EH (cell line): ENCODE data around the gene SCAF4.
"Not testable (repeated sequence)": the region's sequence is repeated elsewhere in the genome, so short reads cannot be mapped to it uniquely, and the experiment has no call there.

ENCODE experiments used
- DNase-seq: peaks from one replicate; pipeline ENCODE4 v3.0.0-alpha.2; 2015; ENCODE audit warnings: low read depth

The SCAF4 gene, protein sequence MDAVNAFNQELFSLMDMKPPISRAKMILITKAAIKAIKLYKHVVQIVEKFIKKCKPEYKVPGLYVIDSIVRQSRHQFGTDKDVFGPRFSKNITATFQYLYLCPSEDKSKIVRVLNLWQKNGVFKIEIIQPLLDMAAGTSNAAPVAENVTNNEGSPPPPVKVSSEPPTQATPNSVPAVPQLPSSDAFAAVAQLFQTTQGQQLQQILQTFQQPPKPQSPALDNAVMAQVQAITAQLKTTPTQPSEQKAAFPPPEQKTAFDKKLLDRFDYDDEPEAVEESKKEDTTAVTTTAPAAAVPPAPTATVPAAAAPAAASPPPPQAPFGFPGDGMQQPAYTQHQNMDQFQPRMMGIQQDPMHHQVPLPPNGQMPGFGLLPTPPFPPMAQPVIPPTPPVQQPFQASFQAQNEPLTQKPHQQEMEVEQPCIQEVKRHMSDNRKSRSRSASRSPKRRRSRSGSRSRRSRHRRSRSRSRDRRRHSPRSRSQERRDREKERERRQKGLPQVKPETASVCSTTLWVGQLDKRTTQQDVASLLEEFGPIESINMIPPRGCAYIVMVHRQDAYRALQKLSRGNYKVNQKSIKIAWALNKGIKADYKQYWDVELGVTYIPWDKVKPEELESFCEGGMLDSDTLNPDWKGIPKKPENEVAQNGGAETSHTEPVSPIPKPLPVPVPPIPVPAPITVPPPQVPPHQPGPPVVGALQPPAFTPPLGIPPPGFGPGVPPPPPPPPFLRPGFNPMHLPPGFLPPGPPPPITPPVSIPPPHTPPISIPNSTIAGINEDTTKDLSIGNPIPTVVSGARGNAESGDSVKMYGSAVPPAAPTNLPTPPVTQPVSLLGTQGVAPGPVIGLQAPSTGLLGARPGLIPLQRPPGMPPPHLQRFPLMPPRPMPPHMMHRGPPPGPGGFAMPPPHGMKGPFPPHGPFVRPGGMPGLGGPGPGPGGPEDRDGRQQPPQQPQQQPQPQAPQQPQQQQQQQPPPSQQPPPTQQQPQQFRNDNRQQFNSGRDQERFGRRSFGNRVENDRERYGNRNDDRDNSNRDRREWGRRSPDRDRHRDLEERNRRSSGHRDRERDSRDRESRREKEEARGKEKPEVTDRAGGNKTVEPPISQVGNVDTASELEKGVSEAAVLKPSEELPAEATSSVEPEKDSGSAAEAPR

DNA sequence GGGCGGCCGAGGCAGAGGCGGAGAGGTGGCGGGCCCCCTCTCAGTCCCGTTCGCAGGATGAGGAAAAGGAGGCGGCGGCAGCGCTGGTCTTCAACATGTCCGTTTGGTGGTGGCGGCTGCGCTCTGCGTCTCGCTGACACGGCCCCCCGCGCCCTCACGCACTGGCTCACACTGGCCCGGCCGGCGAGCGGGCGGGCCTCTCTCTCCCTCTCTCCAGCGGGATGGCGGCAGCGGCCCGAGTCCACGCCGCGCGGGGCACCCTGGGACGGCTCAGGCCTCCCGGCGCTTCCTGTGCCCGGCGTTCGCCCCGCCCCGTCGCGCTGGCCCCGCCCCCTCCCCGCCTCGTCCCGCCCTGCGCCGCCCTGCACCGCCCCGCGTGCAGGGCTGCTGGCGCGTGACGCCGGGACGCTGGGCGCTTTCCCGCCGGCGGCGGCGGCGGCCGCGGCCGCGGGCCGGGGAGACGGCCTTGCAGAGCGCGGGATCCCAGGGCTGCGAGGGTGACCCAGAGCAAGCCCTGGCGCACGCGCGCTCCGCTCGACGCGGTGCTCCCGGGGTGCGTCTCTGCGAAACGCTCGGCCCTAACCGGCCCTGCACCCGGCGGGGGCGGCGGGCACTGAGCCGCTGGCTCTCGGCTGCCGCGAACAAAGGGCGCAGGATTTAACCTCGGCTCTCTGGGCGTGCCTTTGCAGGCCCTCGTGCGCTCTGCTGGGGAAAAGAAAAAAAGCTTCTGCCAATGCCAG lies at the start of gene SCAF4:
Gene SCAF4 (minus strand): TSS at position 262 of the 740 bp plus-strand sequence. CDS start 426 bp downstream, outside the sequence.
- peak; percentile 93 for DNase-seq

DNA sequence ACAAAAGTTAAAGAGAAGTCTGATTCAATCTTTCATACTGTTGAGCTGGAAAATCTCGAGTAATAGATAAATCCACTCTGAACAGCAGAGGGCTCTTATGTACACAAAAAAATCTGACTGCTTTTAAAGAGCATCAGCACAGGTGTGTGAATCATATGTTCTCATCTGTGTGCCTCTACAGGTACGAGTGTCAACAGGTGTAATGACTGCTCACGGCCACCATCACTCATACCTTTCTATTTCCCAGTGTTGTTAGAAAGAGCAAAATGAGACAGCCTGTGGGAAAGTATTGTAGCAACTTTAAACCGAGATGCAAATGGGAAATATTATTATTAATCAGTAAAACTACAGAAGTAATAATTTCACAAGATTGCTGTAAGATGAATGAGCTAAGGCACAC lies 49.0 kb upstream of the SCAF4 start:
- DNase-seq, result no peak

DNA sequence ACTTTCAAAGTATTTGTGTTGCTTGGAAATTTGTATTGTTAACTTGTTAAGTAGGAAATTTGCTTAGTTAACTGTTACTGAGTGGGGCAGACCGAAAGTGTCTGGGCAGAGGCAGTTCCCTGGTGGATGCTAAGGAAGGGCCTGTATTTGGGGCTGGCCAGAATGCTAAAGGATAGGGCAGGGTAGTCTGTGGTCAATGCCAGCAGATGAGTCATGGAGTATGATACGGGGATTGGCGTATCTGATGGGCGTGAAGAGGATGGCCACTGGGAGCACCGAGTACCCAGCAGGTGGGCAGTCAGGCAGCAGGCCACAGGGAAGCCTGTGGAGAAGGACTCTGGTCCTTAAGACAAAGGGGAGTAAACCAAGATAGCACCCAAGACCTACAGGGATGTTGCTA lies 46.6 kb upstream of the SCAF4 start:
- DNase-seq, result no peak

DNA sequence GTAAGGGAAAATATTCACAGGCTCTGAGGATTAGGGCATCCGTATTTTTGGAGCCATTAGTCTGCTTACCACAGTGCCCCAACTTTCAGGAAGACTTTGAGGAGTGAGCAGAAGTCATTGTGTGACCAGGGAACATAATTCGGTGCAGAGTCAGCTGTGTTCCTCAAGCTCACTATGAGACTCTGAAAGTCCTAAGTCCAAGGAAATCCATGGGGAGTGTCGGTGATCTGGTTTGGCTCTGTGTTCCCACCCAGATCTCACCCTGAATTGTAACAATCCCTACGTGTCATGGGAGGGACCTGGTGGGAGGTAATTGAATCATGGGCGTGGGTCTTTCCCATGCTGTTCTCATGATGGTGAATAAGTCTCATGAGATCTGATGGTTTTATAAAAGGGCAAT lies 45.9 kb upstream of the SCAF4 start:
- no peak for DNase-seq

DNA sequence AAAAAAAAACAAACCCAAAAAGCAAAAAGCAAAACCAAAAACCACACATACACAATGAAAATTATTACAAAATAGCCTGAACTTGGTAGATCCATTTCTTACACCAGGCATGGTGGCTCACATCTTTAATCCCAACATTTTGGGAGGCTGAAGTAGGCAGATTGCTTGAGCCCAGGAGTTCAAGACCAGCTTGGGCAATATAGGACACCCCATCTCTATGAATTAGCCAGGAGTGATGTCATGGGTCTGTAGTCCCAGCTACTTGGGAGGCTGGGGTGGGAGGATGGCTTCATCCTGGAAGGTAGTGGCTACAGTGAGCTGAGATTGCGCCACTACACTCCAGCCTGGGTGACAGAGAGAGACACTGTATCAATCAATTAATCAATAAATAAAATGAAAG lies 42.1 kb upstream of the SCAF4 start:
- DNase-seq, result no peak

DNA sequence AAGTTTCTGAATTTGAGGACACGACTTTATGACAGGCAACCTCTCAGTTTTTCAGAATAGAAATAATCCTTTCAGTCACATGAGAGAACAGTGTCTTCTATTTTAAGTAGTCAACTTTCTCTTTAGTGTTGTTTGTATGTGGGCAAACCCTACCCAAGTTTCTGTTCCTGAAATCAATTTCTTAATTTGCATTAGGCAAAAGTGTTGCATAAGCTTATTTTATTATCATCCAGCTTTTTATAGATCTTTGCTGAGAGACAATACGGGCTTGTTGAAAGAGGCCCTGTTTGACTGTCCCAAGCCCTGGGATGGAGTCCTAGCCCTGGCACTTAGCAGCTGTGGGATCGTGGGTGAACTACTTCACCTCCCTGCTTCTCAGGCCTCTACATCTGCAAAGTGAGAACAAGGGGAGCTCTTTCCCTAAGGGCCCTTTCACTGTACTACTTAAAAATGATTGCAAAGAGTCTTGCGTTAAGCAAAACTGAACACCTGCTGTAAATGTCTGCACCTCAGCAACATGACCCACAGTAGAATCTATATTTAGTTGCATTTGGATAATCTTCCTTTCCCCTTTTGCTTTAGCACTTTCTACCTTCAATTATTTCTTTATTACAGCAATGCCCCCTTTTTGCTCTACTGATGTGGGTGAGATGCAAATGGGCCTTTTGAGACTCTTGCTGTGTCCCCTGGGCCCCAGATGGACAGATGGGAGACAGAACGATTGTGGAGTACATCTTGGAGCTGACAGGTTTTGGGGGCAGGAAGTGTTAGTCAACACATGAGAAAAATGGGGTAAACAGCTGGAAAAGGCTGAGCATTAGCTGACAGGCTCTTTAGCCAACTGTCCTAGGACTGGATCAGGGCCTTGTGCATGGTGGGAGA lies 41.0 kb upstream of the SCAF4 start:
- DNase-seq, result no peak

DNA sequence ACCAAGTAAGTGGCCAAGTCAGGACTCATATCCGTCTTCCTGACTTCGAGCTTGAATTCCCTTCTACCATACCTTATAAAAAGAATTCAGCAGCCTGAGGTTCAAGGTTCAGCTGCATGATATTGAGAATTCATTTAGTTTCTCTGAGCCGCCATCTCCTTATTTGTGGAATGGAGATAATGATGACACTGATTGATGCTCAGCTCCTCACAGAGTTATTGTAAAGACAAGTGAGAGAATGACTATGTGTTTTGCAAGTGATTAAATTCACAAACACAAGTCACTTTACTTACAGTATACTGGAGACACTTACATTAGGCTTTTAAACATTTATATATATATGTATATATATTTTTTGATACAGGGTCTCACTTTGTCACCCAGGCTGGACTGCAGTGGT lies 39.8 kb upstream of the SCAF4 start:
- no peak for DNase-seq

DNA sequence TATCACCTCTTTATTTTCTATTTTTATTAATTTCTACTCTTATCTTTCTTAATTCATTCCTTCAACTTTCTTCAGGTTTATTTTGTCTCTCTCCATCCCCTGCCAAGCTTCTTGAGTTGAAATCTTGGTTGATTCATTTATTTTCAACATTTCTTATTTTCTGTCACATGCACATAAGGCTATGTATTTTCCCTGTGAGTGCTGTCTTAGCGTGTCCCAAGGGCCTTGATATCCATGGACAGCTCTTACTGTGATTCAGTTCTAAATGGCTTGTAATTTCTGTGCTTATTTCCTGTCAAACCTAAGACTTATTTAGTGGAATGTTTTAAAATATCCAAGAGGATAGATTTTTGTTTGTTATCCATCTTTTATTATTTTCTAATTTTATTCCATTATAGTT lies 36.8 kb upstream of the SCAF4 start:
- DNase-seq, result no peak

DNA sequence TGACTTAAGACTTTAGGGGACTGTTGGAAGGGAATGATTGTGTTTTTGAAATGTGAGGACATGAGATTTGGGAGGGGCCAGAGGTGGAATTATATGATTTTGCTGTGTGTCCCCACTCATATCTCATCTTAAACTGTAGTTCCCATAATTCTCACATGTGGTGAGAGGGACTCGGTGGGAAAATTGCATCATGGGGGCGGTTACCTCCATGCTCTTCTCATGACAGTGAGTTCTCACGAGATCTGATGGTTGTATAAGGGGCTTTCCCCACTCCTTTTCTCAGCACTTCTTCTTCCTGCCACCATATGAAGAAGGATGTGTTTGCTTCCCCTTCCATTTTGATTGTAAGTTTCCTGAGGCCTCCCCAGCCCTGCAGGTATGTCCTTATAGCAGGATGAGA lies 35.0 kb upstream of the SCAF4 start:
- no peak for DNase-seq

DNA sequence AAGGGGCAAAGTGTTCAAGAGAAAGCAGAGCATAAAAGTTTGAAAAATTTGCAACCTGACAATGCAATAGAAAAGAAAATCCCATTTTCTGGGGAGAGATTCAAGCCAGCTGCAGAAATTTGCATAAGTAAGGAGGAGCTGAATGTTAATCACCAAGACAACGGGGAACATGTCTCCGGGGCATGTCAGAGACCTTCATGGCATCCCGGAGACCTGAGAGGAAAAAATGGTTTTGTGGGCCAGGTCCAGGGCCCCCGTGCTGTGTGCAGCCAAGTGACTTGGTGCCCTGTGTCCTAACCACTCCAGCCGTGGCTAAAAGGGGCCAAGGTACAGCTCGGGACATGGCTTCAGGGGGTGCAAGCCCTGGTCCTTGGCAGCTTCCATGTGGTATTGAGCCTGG lies 33.9 kb upstream of the SCAF4 start:
- DNase-seq, result not testable (repeated sequence)

DNA sequence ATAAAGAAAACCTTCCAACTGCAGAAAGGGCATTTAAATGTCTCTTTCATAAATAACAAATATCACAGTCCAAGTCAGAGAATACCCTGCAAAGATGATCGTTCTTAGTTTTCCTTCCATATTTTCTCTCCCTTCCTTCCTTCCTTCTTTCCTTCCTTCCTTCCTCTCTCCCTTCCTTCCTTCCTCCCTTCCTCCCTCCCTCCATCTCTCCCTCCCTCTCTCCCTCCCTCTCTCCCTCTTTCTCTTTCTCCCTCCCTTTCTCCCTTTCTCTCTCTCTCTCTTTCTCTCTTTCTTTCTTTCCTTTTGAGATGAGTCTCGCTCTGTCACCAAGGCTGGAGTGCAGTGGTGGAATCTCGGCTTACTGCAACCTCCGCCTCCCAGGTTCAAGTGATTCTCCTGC lies 29.0 kb upstream of the SCAF4 start:
- DNase-seq, result no peak

DNA sequence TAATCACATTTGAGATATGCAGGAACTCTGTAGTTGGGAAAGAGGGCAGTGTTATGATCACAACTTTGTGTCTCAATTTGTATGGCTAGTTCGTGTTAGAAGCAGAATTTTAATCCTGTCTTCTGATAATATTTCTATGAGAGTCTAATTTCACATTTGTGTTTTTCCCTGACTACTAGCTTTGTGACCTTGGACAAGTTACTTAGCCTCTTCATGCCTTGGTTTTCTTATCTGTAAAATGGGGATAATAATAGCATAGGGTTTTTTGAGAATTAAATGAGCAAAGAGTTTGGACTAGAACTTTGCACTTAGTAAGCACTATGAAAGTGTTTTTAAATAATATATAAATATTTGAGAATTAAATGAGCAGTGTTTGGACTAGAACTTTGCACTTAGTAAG lies 24.9 kb upstream of the SCAF4 start:
- DNase-seq, result no peak

DNA sequence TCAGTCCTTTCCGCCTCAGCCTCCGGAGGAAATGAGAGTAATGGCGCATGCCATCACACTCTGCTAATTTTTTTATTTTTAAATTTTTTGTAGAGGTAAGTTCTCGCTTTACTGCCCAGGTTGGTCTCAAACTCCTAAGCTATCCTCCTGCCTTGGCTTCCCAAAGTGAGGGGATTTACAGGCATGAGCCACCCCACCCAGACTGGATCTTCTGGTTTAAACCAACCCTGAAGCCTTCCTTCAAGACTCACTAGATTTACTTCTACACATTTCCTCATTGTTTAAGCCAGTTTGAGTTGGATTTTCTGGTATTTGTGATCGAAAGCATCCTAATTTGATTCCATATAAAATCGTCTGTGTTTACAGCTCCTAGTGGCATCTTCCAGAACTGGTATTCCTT lies 23.1 kb upstream of the SCAF4 start:
- DNase-seq, result no peak

DNA sequence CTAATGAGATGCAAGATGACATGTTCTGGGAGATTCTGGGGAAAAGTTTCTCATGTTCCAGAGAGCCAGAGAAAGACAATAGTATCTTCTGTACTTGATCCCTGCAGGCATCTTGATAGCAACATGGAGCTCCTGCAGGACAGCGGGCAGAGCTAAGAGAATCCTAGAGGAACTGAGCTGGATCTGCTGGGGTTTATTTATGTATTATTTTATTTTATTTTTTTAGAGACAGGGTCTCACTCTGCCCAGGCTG lies 22.7 kb upstream of the SCAF4 start:
- DNase-seq, result no peak

DNA sequence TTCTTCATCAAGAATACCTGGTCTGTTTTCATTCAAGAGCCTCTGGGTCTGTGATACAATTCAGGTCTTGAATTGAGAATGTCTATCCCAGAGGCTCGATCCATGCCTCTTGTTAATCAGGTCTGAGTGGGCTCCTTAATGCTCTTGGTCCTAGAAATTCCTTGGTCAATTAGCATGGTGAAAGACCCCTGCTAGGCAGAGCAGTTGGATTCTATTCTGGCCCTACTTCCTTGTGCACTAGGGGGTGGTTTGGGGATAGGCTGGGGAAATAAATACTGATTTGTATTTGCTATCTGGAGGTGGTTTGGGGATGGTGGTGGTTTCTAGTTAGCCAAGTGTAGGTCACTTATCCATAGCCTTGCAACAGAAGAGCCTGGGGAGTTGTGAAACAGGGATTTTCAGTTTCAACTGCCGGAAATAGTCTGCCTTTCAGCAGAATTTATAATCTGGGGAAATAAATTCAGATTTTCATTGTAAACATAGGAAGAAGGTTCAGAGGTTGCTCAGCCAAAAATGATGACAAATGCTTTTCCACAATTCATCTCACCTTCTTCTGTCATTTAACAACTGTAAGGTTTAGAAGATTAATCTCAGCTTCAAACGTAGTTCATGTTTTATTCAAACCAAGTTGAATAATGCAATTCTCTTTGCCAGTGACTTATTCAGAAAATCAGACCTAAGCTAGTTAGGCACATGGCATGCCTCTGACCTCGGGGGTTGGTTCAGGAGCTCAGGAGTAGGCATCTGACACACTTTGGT lies 22.2 kb upstream of the SCAF4 start:
- DNase-seq, result no peak

DNA sequence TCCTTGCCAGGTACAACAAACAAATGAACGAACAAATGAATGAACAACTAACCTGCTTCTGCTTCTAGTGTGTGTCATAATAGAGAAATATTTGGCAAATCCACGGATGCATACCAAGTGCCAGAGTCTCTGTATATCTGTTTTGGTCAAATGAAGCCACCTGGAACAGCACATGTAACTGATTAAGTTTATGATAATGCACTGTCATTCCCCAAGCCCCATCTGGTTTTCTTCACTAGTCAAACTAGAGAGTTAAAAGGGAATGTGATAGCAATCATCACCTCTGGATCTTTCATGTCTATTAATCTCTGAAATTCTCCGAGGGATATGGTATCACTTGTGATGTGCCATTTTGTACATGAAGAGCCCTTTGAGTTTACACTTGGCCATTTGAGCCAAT lies 21.0 kb upstream of the SCAF4 start:
- no peak for DNase-seq

DNA sequence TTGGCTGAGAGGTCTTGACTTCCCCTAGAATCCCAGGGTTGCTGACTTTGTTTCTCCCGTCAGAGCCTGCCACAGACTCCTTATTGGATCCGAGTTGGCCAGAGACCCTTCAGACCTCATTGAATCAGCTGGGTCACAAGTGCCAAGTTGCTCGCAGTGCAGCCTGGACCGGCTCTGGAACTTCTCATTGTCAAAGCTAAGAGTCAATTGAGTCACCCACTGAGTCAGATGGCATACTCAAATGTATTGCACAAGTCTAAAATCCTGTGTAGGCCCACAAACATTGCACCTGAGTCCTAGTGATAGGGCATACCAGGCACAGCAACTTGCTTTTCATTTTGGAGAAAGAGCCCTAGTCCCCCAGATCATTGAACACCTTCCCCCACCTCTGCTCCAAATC lies 20.4 kb upstream of the SCAF4 start:
- DNase-seq, result no peak

DNA sequence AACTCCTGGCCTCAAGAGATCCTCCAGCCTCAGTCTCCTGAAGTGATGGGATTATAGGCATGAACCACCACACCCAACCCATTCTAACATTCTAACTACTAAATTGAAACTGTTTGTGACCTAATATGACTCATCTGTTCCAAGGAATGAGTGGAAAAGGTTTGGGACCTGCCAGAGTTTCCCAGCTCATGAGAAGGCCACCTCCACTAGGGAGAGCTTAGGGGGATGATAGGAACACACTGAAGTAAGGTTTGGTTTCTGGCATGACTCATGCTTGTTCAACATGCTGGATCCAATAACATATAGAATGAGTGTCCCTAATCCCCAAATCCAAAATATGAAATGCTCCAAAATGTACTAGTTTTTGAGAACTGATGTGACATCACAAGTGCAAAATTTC lies 18.9 kb upstream of the SCAF4 start:
- DNase-seq, result peak; percentile 10

DNA sequence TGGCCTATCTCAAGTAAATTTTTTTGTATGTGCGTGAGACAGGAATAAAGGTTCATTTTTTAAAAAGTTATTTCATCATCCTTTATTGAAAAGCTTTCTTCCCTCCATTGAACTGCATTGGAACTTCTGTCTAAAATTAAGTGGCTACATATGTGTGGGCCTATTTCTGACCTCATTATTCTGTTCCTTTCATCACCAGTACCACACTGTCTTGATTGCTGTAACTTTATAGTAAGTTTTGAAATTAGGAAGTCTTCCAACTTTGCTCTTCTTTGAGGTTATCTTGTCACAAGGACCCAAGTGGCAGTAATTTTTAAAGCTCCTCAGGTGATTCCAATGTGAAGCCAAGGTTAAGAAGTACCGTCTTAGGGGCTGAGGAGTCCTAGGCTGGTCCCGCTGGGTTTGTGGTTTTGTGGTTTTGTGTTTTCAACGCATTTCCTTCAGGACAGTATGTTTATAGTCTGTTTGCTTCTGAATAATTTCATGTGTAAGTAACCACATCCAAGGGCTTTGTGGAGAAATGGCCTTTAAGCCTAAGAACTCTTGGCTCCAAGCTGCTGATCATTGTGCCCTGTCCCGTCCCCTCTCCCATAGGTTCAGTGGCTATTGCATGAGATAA lies 12.4 kb upstream of the SCAF4 start:
- no peak for DNase-seq

DNA sequence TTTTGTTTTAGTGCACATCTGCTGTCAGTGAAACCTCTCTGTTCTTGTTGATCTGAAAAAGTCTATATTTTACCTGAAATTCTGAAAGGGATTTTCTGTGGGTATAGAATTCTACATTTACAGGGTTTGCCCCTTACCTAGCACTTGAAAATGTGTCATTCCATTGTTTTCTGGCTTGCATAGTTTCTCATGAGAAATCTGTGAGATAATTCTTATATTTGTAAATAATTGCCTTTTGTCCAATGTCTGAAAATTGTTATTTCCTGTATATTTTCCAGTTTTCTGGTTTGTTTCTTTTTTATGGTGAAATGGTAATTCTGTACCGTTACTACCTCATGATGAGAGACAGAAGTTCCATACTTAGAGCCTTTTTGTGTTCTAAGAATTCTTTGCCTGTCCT lies 11.8 kb upstream of the SCAF4 start:
- no peak for DNase-seq
